Measurements from ENCODE around the gene FFAR2.

Gene FFAR2

DNA sequence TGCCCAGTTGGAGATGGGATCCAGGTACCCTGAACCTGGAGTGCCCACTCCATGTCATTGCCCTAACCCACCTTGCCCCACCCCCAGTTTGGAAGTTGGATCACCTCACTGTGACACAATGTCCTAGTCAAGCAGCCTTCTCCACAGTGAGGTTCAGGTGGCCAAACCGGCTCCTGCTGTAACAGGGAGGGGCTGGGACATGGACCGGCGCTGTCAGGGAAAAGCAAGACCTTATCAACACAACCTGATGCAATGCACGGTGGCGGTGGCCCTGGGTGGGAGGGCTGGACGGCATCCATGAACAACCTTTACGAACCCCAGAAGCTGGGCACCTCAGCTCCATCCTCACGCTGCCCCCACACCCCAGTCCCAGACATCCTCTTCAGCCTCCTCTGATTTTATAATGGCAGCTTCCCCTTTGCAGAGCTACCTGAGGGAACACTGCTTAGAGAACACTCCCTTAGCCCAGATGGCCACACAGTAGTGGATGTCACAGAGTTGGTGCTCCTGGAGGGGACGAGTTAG, 43.8 kb downstream of the FFAR2 start:
- DNase-seq: no peak

- no peak for DNase-seq
These were observed 45.9 kb downstream of the FFAR2 start for GRCh38 chr19:35493971-35494370.

DNA sequence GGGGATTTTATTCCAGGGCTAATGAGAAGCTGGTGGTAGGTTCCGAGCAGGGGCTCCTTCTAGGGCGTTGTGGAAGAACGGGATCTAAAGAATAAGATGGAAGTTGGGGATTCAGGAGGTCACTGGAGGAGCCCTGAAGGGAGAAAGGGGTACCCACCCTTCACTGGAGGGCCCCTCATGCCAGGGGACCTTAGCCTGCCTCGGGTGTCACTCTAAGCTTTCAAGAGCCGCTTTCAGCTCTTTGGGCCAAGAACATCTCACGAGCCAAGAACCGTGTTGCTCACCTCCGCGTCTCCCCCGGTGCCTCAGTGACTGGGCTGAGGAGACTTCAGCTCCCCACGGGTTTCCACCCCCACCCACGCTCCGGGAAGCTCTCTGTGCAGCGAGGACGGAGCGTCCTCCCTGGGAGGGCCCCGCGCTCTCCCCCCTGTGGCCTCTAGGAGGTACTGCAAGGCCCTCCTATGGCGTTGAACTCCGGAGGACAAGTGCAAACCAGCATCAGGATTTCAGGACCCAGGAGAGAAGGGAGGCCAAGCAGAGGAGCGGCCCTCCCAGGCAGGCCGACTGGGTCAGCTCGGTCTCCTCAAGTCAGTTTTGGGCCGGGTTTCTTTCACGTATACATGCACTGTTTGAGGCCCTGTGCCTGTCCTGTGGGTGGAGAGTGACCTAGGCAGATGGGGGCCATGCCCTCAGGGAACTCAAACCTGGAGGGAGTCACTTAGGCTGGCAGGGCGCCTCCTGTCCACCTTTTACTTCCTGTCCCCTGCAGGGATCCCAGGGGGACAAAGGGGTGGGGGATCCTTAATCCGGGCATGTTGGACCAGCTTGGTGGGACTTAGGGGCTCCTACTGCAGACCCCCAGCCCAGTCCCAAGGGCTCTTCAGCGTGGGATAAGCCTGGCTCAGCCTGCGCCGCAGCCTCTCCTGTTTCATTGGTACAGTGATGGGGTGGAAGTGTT, 47.3 kb downstream of the FFAR2 start:
- peak; percentile 87 for DNase-seq

DNA sequence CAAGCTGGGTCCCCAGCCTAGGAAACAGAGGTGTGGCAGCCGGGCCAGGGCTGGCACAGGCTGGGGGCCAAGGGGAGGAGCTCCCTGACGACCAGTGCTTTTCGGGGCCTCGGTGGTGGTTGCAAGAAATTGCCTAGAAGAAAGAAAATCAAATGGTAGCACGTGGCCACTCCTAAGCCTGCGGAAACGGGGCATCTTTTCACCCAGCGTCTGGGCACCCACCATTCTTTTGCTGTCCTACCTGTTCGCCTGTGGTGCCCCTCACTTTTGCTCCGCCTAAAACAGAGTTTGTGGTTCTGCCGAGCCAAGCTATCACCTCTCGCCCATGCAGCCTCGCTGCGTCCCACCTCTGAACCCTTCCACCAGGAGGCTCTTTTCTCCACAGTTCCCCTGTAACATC, 49.3 kb downstream of the FFAR2 start:
- no peak for DNase-seq

DNA sequence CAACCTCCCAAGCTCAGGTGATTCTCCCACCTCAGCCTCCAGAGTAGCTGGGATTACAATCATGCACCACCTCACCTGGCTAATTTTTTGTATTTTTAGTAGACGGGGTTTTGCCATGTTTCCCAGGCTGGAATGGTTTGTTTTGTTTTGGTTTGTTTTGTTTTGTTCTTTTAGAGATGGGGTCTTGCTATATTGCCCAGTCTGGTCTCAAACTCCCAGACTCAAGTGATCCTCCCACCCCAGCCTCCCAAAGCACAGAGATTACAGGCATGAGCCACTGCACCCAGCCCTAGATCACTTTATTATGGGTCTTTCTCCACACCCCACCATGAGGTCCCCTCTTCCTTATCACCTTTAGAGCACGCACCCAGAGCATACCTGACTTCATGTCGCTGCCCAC, 50.2 kb downstream of the FFAR2 start:
- DNase-seq: no peak

DNA sequence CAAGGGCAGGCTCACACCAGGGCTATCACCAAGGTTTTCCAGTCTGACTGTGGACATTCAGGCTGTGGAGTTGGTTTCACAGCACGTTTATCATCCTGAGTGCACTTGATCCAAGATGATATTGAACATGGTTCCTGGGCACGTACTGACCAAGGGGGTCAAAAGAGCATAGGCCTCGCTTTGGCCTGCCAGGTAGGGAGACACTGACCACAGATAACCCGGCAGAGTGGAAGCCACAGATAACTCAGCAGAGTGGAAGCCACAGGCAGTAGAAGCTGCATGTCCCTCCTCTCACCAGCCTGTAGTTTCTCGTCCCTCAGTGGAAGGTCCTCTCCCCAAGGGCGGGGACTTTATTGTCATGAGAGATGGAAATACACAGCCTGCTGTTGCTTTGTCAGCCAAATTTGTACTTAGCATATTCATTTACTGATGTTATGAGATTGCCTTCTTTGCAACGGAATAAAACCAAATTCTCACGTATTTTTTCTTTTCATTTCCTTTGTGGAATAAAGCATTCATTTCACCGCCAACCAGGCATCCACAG, 51.0 kb downstream of the FFAR2 start:
- DNase-seq: no peak

- DNase-seq: no peak
These were observed 52.6 kb downstream of the FFAR2 start for GRCh38 chr19:35500611-35501010.

Measured in activated CD4-positive, alpha-beta T cell treated with anti-CD3 and anti-CD28 coated beads for 48 hours (primary cell).